ENCODE results near the gene ATP4B.

ATP4B gene

GRCh38 chr13:113630296-113630695 lies 27.7 kb downstream of the ATP4B start:
- TF ChIP-seq GATA3 (IDR thresholded peaks at IDR 0.05; ENCODE audit: low read depth, low read length): no peak
- no peak for TF ChIP-seq GATA2 (IDR thresholded peaks at IDR 0.05; ENCODE audit: low read depth, low read length)

DNA sequence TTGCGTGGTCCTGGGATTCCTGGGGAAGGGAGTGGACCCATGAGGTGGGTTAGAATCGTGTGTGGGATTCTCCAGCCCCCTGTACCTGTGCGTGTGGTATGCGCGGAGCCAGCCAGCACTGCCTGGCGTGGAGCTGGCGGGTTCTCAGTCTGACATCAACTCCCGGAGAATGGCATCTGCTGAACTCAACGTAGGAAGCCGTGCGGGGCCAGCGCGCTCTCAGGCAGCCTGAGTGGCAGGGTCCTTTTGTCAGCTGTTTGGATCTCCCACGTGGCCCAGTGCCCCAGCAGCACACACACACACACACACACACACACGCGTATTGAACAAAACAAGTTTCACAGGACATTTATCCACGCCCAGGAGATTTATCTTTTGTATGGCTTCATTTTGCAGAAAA lies 28.1 kb downstream of the ATP4B start:
- TF ChIP-seq GATA2 (IDR thresholded peaks at IDR 0.05; ENCODE audit: low read depth, low read length): no peak
- no peak for TF ChIP-seq GATA3 (IDR thresholded peaks at IDR 0.05; ENCODE audit: low read depth, low read length)

- TF ChIP-seq GATA2 (IDR thresholded peaks at IDR 0.05; ENCODE audit: low read depth, low read length) (no peak), GATA3 (IDR thresholded peaks at IDR 0.05; ENCODE audit: low read depth, low read length) (no peak)
Measured at GRCh38 chr13:113628291-113629270, 29.4 kb downstream of the ATP4B start.

DNA sequence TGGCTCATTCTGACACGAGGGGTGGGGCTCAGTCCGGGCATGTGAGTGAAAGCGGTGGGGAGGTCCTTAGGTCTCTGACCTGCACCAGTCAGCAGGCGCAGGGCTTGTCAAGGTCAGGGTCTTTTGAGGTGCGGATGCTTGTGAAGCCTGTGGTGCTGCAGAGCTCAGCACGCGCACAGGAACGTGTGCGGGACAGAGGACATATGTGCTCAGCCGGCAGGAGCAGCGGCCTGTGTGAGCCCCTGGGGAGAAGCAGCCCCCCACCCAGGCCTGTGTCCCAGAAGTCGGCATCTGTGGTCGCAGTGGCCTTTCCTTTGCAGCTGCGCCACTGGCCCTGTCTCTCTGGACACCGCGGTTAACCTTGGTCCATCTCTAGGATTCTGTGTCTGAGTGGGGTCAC lies 30.9 kb downstream of the ATP4B start:
- no peak for TF ChIP-seq GATA2 (IDR thresholded peaks at IDR 0.05; ENCODE audit: low read depth, low read length)
- no peak for TF ChIP-seq GATA3 (IDR thresholded peaks at IDR 0.05; ENCODE audit: low read depth, low read length)

- no peak for TF ChIP-seq GATA3 (IDR thresholded peaks at IDR 0.05; ENCODE audit: low read depth, low read length)
- no peak for TF ChIP-seq GATA2 (IDR thresholded peaks at IDR 0.05; ENCODE audit: low read depth, low read length)
Measured at GRCh38 chr13:113625965-113626721, 31.9 kb downstream of the ATP4B start.

GRCh38 chr13:113624235-113624587 lies 33.8 kb downstream of the ATP4B start:
- TF ChIP-seq GATA3 (IDR thresholded peaks at IDR 0.05; ENCODE audit: low read depth, low read length): no peak
- TF ChIP-seq GATA2 (IDR thresholded peaks at IDR 0.05; ENCODE audit: low read depth, low read length): no peak

DNA sequence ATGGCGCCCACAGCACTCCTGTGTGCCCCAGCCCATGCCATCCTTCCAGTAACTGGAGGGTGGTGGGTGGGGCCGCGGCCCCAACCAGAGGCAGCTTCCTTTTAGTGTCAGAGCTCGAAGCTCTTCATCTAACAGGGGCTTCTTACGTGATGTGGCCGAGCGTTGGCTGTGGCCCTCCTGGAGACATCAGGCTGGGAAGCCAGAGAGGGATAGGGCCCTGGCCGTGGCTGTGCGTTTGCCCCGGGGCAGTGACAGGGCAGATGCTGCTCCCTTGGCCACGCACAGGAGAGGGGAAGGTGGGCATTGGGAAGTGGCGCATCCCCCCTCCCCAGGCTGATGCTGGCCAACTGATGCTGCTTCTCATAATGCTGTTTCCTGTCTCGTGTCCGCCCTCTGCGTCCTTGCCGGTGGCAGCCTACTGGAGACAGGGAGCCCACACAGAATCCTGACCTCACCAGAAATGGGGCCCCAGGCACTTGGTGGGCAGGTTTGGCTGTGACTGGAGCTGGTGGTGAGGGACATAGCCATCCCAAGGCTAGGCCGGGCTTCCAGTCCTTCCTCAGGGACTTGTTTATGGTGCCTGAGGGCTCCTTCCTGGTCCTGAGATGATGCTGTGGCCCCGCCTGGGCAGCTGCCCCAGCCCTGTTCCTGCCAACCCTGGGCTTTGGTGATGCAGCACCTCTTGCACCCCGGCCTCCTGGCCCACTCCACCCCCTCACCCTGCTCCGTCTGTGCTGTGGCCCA lies 34.3 kb downstream of the ATP4B start:
- TF ChIP-seq GATA3 (IDR thresholded peaks at IDR 0.05; ENCODE audit: low read depth, low read length): no peak
- TF ChIP-seq GATA2 (IDR thresholded peaks at IDR 0.05; ENCODE audit: low read depth, low read length): no peak

GRCh38 chr13:113622791-113623490 lies 35.1 kb downstream of the ATP4B start:
- TF ChIP-seq GATA3 (IDR thresholded peaks at IDR 0.05; ENCODE audit: low read depth, low read length) (no peak), GATA2 (IDR thresholded peaks at IDR 0.05; ENCODE audit: low read depth, low read length) (no peak)

GRCh38 chr13:113621046-113621445 lies 37.0 kb downstream of the ATP4B start:
- no peak for TF ChIP-seq GATA2 (IDR thresholded peaks at IDR 0.05; ENCODE audit: low read depth, low read length)
- no peak for TF ChIP-seq GATA3 (IDR thresholded peaks at IDR 0.05; ENCODE audit: low read depth, low read length)

GRCh38 chr13:113620036-113620796 lies 37.8 kb downstream of the ATP4B start:
- TF ChIP-seq GATA3 (IDR thresholded peaks at IDR 0.05; ENCODE audit: low read depth, low read length): no peak

DNA sequence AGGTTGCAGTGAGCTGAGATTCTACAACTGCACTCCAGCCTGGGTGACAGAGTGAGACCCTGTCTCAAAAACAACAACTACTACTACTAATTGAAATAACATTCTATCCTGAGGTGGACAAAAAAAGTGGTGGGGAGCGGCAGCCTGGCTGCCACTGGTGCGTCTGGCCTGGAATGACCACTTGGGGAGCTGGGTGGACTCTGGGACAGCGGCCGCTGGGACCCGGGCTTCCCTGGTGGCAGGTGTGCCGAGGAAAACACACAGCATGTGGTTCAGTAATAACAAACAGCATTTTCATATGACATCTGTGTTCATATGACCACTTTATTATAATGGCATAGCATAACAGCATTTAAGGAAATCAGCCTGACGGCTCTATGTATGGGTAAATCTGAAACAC lies 39.5 kb downstream of the ATP4B start:
- TF ChIP-seq GATA2 (IDR thresholded peaks at IDR 0.05; ENCODE audit: low read depth, low read length) (no peak), GATA3 (IDR thresholded peaks at IDR 0.05; ENCODE audit: low read depth, low read length) (no peak)

DNA sequence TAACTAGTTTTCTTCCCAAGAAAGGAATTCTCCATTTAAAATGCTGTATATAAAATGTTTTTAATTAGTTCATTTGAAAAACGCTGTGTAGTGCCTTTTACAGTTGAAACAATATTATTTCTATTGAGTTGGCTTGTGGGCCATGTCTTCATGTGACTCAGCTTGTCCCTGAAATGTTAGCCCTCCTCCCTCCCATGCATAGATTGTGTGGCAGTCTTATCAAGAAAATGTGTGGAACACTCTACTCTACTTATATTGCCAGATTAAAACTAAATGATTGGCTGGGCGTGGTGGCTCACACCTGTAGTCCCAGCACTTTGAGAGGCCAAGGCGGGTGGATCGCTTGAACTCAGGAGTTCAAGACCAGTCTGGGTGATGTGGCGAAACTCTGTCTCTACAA lies 40.0 kb downstream of the ATP4B start:
- no peak for TF ChIP-seq GATA2 (IDR thresholded peaks at IDR 0.05; ENCODE audit: low read depth, low read length)
- TF ChIP-seq GATA3 (IDR thresholded peaks at IDR 0.05; ENCODE audit: low read depth, low read length): no peak
